Measurements from ENCODE around the gene ZNF300. TPM values are rescaled to one million over a fixed set of nuclear protein-coding genes. Genes with fewer than 3 reads are reported as not detected.
"Not testable (repeated sequence)": the region's sequence is repeated elsewhere in the genome, so short reads cannot be mapped to it uniquely, and the experiment has no call there.

ZNF300 gene
- total RNA-seq, 2 experiments from 2014 or later: 2.8 TPM

DNA sequence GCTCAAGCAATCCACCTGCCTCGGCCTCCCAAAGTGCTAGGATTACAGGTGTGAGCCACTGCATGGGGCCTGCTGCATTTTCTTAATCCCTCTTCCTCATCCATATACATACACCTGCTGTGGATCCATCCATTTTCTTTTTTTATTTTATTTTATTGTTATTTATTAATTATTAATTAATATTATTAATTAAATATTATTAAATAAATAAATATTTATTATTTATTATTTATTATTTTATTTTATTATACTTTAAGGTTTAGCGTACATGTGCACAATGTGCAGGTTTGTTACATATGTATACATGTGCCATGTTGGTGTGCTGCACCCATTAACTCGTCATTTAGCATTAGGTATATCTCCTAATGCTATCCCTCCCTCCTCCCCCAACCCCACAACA lies 48.1 kb downstream of the ZNF300 start:
- peaks cover 10% of the 10 kb centered on the region for H3K9me3 Mint-ChIP-seq
- H3K4me3 Mint-ChIP-seq, DNase-seq, H3K27me3 Mint-ChIP-seq, H3K27ac Mint-ChIP-seq, H3K36me3 Mint-ChIP-seq: not testable (repeated sequence)
- H3K4me1 Mint-ChIP-seq: peaks cover 12% of the 10 kb centered on the region

DNA sequence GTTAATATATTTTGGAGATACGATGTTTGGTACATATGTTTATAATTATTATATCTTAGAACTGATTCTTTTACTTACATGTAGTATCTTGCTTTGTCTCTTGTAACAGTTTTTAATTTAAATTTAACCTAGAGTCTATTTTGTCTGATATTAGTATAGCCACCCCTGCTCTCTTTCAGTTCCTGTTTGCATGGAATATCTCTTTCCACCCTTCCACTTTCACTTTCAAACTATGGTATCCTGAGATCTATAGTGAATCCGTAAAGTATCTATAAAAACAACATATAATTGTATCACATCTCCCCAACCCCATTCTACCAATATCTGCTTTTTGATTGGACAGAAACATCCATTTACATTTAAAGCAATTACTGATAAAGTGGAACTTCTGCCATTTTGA lies 51.2 kb downstream of the ZNF300 start:
- DNase-seq: no peak
- peaks cover 16% of the 10 kb centered on the region for H3K4me1 Mint-ChIP-seq
- peak overlapping the region; percentile 11 for H3K27ac Mint-ChIP-seq

DNA sequence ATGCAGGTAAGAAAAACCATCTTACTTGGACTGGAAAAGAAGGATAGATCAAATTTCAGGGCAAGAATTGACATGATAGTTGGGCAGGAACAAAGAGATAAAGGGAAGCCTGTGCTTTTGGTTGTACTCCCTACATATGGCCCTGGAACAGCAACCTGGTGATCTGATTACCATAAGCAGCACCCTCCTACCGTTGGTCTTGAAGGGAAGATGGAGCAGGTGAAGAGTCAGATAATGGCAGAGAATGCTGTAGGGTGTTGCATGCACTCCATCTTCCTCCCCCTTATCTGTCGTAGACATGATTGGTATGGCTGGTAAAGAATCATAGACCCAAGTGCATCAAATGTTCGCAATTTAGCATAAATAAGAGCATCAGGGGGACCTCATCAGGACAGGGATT lies 53.7 kb downstream of the ZNF300 start:
- DNase-seq: no peak
- peaks cover 32% of the 10 kb centered on the region for H3K4me1 Mint-ChIP-seq
- no peak overlapping the region for H3K27ac Mint-ChIP-seq
- no peak overlapping the region for H3K4me3 Mint-ChIP-seq
- peaks cover 3% of the 10 kb centered on the region for H3K9me3 Mint-ChIP-seq
- H3K36me3 Mint-ChIP-seq: peaks cover 4% of the 10 kb centered on the region
- H3K27me3 Mint-ChIP-seq: no peaks in the 10 kb centered on the region

More for the DNA sequence above, 51.2 kb downstream of the ZNF300 start:
- peaks cover 1% of the 10 kb centered on the region for H3K9me3 Mint-ChIP-seq
- peaks cover 4% of the 10 kb centered on the region for H3K36me3 Mint-ChIP-seq
- no peak overlapping the region for H3K4me3 Mint-ChIP-seq
- H3K27me3 Mint-ChIP-seq: no peaks in the 10 kb centered on the region

DNA sequence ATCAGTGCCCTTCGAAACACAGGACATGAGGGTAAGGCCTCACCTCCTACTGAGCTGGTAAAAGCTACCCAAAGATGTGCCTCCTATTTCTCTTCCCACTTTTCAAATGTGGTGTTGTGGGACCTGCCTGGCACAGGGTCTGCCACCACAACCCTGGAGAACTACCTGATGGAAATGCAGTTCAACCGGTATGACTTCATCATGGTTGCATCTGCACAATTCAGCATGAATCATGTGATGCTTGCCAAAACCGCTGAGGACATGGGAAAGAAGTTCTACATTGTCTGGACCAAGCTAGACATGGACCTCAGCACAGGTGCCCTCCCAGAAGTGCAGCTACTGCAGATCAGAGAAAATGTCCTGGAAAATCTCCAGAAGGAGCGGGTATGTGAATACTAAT lies 56.5 kb downstream of the ZNF300 start:
- Mint-ChIP-seq H3K9me3 (peaks cover 4% of the 10 kb centered on the region), H3K4me1 (peaks cover 27% of the 10 kb centered on the region), H3K36me3 (no peaks in the 10 kb centered on the region), H3K27ac (no peak overlapping the region), H3K27me3 (no peaks in the 10 kb centered on the region), H3K4me3 (no peak overlapping the region)
- DNase-seq: no peak

DNA sequence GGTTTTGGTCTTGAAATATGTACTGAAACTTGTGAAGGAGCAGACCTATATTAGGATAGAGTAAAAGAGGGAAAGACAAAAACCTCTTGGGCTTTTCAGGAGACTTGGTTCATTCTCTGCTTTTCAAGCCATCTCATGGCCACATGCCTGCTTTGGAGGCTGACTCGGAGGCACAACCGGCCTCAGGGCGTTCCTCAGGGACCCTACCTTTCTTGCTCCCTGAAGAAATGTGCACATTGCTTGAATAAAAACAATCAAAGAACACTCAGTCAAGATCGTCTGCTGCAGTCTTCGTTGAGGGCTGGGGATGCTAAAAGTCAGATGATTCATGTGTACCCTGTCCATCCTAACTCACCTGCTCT lies 57.5 kb downstream of the ZNF300 start:
- Mint-ChIP-seq H3K27ac (peak overlapping the region; percentile 92), H3K27me3 (no peaks in the 10 kb centered on the region), H3K4me1 (peaks cover 23% of the 10 kb centered on the region), H3K9me3 (peaks cover 4% of the 10 kb centered on the region), H3K36me3 (no peaks in the 10 kb centered on the region), H3K4me3 (no peak overlapping the region)
- no peak for DNase-seq

DNA sequence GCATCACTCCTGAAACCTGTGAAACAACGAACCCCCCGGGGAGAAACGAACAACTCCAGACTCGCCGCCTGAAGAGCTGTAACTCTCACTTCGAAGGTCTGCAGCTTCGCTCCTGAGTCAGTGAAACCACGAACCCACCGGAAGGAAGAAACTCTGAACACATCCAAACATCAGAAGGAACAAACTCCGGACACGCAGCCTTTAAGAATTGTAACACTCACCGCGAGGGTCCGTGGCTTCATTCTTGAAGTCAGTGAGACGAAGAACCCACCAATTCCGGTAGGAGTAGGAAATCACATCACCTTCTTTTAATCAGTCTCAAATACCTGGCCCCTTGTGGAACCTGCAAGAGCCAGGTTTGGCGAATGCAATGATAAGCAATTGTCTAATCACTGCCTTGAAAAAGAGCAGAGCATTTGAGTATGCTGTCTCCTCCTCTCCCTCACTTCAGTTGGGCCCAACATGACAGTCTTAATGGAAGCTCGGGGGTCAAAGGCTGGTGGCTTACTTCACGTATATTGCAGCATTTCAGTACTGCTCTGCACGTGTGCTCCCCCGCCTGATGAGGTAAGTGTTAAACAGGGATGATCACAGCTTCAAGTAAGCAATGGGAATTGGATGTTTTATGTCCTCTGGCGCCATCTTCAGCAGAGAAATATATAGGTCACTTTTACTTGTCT lies 58.0 kb downstream of the ZNF300 start:
- peak overlapping the region; percentile 92 for H3K27ac Mint-ChIP-seq
- DNase-seq: peak; percentile 63
- no peaks in the 10 kb centered on the region for H3K36me3 Mint-ChIP-seq
- peaks cover 4% of the 10 kb centered on the region for H3K9me3 Mint-ChIP-seq
- peaks cover 22% of the 10 kb centered on the region for H3K4me1 Mint-ChIP-seq
- peak overlapping the region; percentile 80 for H3K4me3 Mint-ChIP-seq
- no peaks in the 10 kb centered on the region for H3K27me3 Mint-ChIP-seq

DNA sequence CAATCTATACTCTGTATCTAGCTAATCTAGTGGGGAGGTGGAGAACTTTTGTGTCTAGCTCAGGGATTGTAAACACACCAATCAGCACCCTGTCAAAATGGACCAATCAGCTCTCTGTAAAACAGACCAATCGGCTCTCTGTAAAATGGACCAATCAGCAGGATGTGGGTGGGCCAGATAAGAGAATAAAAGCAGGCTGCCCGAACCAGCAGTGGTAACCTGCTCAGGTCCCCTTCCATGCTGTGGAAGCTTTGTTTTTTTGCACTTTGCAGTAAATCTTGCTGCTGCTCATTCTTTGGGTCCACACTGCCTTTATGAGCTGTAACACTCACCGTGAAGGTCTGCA lies 58.5 kb downstream of the ZNF300 start, which contains the start of gene IRGM:
IRGM (plus strand) TSS at position 214 of the 346 bp plus-strand sequence. CDS start 1,603 bp downstream, outside the sequence.
- not testable (repeated sequence) for DNase-seq, H3K36me3 Mint-ChIP-seq, H3K9me3 Mint-ChIP-seq, H3K27me3 Mint-ChIP-seq
- H3K4me1 Mint-ChIP-seq: peaks cover 22% of the 10 kb centered on the region
- H3K27ac Mint-ChIP-seq: peak within 1 kb of the TSS; percentile 92
- H3K4me3 Mint-ChIP-seq: peak within 1 kb of the TSS; percentile 80

DNA sequence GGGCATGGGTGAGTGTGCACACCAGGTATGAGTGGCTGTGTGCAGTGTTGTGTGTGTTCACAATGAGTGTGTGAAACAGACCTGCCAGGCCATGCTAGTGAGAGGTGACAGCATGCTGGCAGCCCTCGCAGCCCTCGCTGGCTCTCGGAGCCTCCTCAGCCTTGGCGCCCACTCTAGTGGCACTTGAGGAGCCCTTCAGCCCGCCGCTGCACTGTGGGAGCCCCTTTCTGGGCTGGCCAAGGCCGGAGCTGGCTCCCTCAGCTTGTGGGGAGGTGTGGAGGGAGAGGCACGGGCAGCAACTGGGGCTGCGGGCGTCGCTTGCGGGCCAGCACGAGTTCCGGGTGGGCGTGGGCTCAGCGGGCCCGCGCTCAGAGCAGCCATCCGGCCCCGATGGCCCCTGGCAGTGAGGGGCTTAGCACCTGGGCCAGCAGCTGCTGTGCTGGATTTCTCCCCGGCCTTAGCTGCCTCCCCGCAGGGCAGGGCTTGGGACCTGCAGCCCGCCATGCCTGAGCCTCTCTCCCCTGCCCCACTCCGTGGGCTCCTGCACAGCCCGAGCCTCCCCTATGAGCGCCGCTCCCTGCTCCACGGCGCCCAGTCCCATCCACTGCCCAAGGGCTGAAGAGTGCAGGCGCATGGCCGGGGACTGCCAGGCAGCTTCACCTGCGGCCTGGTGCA lies 59.5 kb downstream of the ZNF300 start:
- not testable (repeated sequence) for H3K27me3 Mint-ChIP-seq

More for the DNA sequence above, 59.5 kb downstream of the ZNF300 start:
- not testable (repeated sequence) for H3K4me3 Mint-ChIP-seq, H3K27ac Mint-ChIP-seq, H3K9me3 Mint-ChIP-seq, DNase-seq, H3K36me3 Mint-ChIP-seq
- peaks cover 22% of the 10 kb centered on the region for H3K4me1 Mint-ChIP-seq

Other genes with a start within 250 kb of the ZNF300 start
- gene MYOZ3, start 243.7 kb downstream of the ZNF300 start, total RNA-seq: under 1 TPM; 0.06 to 0.16 TPM
- gene RBM22, start 203.9 kb downstream of the ZNF300 start, total RNA-seq: 10 to 100 TPM; 62.7 to 71.7 TPM
- gene DCTN4, start 146.0 kb downstream of the ZNF300 start, total RNA-seq: 10 to 100 TPM; 33.7 to 37.4 TPM
- gene SMIM3, start 126.2 kb downstream of the ZNF300 start, total RNA-seq: 10 to 100 TPM; 10.4 to 10.6 TPM
- 1 to 10 TPM; 2.5 to 2.9 TPM for gene IRGM, start 58.5 kb downstream of the ZNF300 start, total RNA-seq
- gene GPX3, start 115.6 kb upstream of the ZNF300 start, total RNA-seq: not detected
- gene TNIP1, start 176.1 kb upstream of the ZNF300 start, total RNA-seq: 100 to 1,000 TPM; 185 to 189 TPM